HG02970 (cell line): ENCODE measurements around the gene ACTG2.
"Not testable (repeated sequence)": the region's sequence is repeated elsewhere in the genome, so short reads cannot be mapped to it uniquely, and the experiment has no call there.

Source experiments
- ATAC-seq: cut with Tn5 transposase; IDR thresholded peaks from one replicate; pipeline ENCODE4 v1.9.1; 2021; ENCODE audit warnings: mild to moderate bottlenecking, moderate library complexity, moderate number of reproducible peaks; ENCODE audit not compliant: unreplicated experiment, low FRiP score

Gene ACTG2

GRCh38 chr2:73892631-73893329 lies at the start of gene ACTG2:
Gene ACTG2 (plus strand): TSS chr2:73893008. CDS start chr2:73901312, 8,304 bp downstream.
- no peak for ATAC-seq

GRCh38 chr2:73844087-73844486 lies 48.7 kb upstream of the ACTG2 start:
- no peak for ATAC-seq

GRCh38 chr2:73850009-73850408 lies 42.8 kb upstream of the ACTG2 start:
- ATAC-seq, result no peak

GRCh38 chr2:73851274-73851673 lies 41.5 kb upstream of the ACTG2 start:
- no peak for ATAC-seq

- no peak for ATAC-seq
Measured at GRCh38 chr2:73852020-73852419, 40.8 kb upstream of the ACTG2 start.

GRCh38 chr2:73855526-73855925 lies 37.3 kb upstream of the ACTG2 start:
- no peak for ATAC-seq

GRCh38 chr2:73856214-73856613 lies 36.6 kb upstream of the ACTG2 start:
- ATAC-seq, result no peak

GRCh38 chr2:73859721-73860586 lies 32.9 kb upstream of the ACTG2 start:
- ATAC-seq, result no peak

GRCh38 chr2:73862987-73863386 lies 29.8 kb upstream of the ACTG2 start:
- no peak for ATAC-seq

- ATAC-seq, result no peak
Measured at GRCh38 chr2:73868204-73868978, 24.4 kb upstream of the ACTG2 start.

- no peak for ATAC-seq
Measured at GRCh38 chr2:73870084-73870483, 22.7 kb upstream of the ACTG2 start.

- no peak for ATAC-seq
Measured at GRCh38 chr2:73877071-73877802, 15.6 kb upstream of the ACTG2 start.

- ATAC-seq, result not testable (repeated sequence)
Measured at GRCh38 chr2:73877984-73878383, 14.8 kb upstream of the ACTG2 start.

GRCh38 chr2:73885406-73885805 lies 7.4 kb upstream of the ACTG2 start:
- no peak for ATAC-seq

GRCh38 chr2:73886357-73886756 lies 6.5 kb upstream of the ACTG2 start:
- ATAC-seq, result no peak

GRCh38 chr2:73887596-73888353 lies 5.0 kb upstream of the ACTG2 start:
- ATAC-seq, result not testable (repeated sequence)

GRCh38 chr2:73888388-73888787 lies 4.4 kb upstream of the ACTG2 start:
- no peak for ATAC-seq

- no peak for ATAC-seq
Measured at GRCh38 chr2:73889206-73889605, 3.6 kb upstream of the ACTG2 start.

GRCh38 chr2:73890301-73891092 lies 2.3 kb upstream of the ACTG2 start:
- no peak for ATAC-seq
